Endothelial cell of umbilical vein (primary cell): ENCODE data around the gene CPA2. TPM values are rescaled to one million over a fixed set of nuclear protein-coding genes. Genes with fewer than 3 reads are reported as not detected.

ENCODE experiments used
- BruUV-seq: library from RNA; stranded (reverse); fragments of 400-500 nt; replicated peaks from 2 replicates; lab custom pipeline; 2021; lab: Mats Ljungman, UMichigan
- CTCF ChIA-PET: fragments of 300-600, 350-600 bp; sonication (Branson Sonifier 250); formaldehyde crosslinking; loops from one replicate; lab custom pipeline; 2021; ENCODE audit warnings: antibody characterized with exemption, inconsistent platforms; lab: Charles Lee
- POLR2A ChIA-PET: fragments of 300-600, 350-600 bp; sonication (Branson Sonifier 250); formaldehyde crosslinking; loops from one replicate; lab custom pipeline; 2021; ENCODE audit warnings: antibody characterized with exemption, inconsistent platforms; lab: Charles Lee
- DNase-seq: peaks from one replicate; pipeline ENCODE4 v3.0.0-alpha.2; 2011; ENCODE audit warnings: low read depth, low spot score
- FAIRE-seq: peaks from 2 replicates; lab custom pipeline; 2011; peaks lifted over from hg19 to GRCh38; lab: Jason Lieb, UNC
- H2AFZ ChIP-seq: 2 replicates; pipeline ENCODE4 v1.6.0; 2012; ENCODE audit warnings: low read depth, low read length, control low read depth, inconsistent platforms
- H3K27ac ChIP-seq: 2 replicates; pipeline ENCODE4 v1.5.1; 2011; ENCODE audit warnings: low read depth, mild to moderate bottlenecking, control low read depth, low read length, moderate library complexity; ENCODE audit not compliant: insufficient read depth
- H3K27me3 ChIP-seq, 2 experiments: 2 replicates each; pipeline versions ENCODE4 v1.6.0 to v1.6.1; 2011; ENCODE audit warnings: low read length in 2 of 2, mixed read lengths in 1 of 2; ENCODE audit not compliant: control insufficient read depth in 2 of 2, insufficient read depth in 2 of 2
- H3K36me3 ChIP-seq, 2 experiments: 2 replicates in 1 of 2; 3 replicates in 1 of 2; pipeline ENCODE4 v1.5.1; 2011; ENCODE audit warnings: low read length in 2 of 2, mild to moderate bottlenecking in 1 of 2, moderate library complexity in 1 of 2; ENCODE audit not compliant: control insufficient read depth in 2 of 2, insufficient read depth in 2 of 2; ENCODE audit errors: extremely low read depth in 1 of 2
- H3K4me1 ChIP-seq: 3 replicates; pipeline ENCODE4 v1.5.1; 2011; ENCODE audit warnings: mild to moderate bottlenecking, low read length; ENCODE audit not compliant: control insufficient read depth, insufficient read depth; ENCODE audit errors: extremely low read depth
- H3K4me2 ChIP-seq: 2 replicates; pipeline ENCODE4 v1.6.1; 2011; ENCODE audit warnings: low read length, control low read depth, mixed read lengths; ENCODE audit not compliant: insufficient read depth
- H3K4me3 ChIP-seq, 3 experiments: fragments of 200-600 bp in 1 of 3; sonication (generic), shearing (Covaris generic) in 1 of 3; replicated peaks in 1 of 3; 2 replicates each; pipeline ENCODE4 v1.5.1; 2011 to 2016; ENCODE audit warnings: control low read depth in 3 of 3, low read length in 3 of 3, mild to moderate bottlenecking in 2 of 3, inconsistent platforms in 1 of 3, low read depth in 1 of 3, moderate library complexity in 1 of 3; ENCODE audit not compliant: insufficient read depth in 1 of 3
- H3K79me2 ChIP-seq: 2 replicates; pipeline ENCODE4 v1.6.0; 2012; ENCODE audit warnings: low read length, inconsistent platforms; ENCODE audit not compliant: control insufficient read depth, insufficient read depth
- H3K9ac ChIP-seq: replicated peaks from 2 replicates; pipeline ENCODE3; 2011; ENCODE audit warnings: low read length, control low read depth; ENCODE audit not compliant: insufficient read depth; ENCODE audit errors: extremely low read depth
- H3K9me1 ChIP-seq: replicated peaks from 3 replicates; pipeline ENCODE4 v1.6.0; 2011; ENCODE audit warnings: mild to moderate bottlenecking, low read length; ENCODE audit not compliant: control insufficient read depth, insufficient read depth; ENCODE audit errors: extremely low read depth
- H3K9me3 ChIP-seq: replicated peaks from 2 replicates; pipeline ENCODE4 v1.5.1; 2012; ENCODE audit warnings: low read length, inconsistent platforms; ENCODE audit not compliant: control insufficient read depth, insufficient read depth
- H4K20me1 ChIP-seq: replicated peaks from 2 replicates; pipeline ENCODE3; 2011; ENCODE audit warnings: mild to moderate bottlenecking, low read length; ENCODE audit not compliant: control insufficient read depth, insufficient read depth; ENCODE audit errors: extremely low read depth
- CTCF ChIP-seq, 2 donors: IDR thresholded peaks; 1 replicate in 1 of 2; 2 replicates in 1 of 2; pipeline ENCODE4 v1.5.1; 2011; ENCODE audit warnings: low read length in 2 of 2, mild to moderate bottlenecking in 2 of 2, moderate library complexity in 2 of 2, control low read depth in 1 of 2, inconsistent platforms in 1 of 2, low read depth in 1 of 2; ENCODE audit not compliant: insufficient read depth in 1 of 2; ENCODE audit errors: extremely low read depth in 1 of 2
- EZH2 ChIP-seq: IDR thresholded peaks from 2 replicates; pipeline ENCODE4 v1.6.1; 2012; ENCODE audit warnings: borderline replicate concordance, low read depth, mild to moderate bottlenecking, moderate library complexity, low read length, inconsistent platforms; ENCODE audit not compliant: severe bottlenecking
- FOS ChIP-seq: IDR thresholded peaks from 2 replicates; pipeline ENCODE4 v1.6.1; 2011; ENCODE audit warnings: mild to moderate bottlenecking, low read length, moderate library complexity, borderline replicate concordance; ENCODE audit not compliant: insufficient read depth
- GATA2 ChIP-seq: IDR thresholded peaks from 2 replicates; pipeline ENCODE4 v1.7.0; 2011; ENCODE audit warnings: low read depth, mild to moderate bottlenecking, moderate library complexity, mixed read lengths, low read length; ENCODE audit not compliant: insufficient read length, insufficient read depth
- JUN ChIP-seq: IDR thresholded peaks from 2 replicates; pipeline ENCODE4 v1.6.1; 2011; ENCODE audit warnings: borderline replicate concordance, low read depth; ENCODE audit not compliant: insufficient read length, insufficient read depth
- MAX ChIP-seq: IDR thresholded peaks from 2 replicates; pipeline ENCODE4 v1.6.1; 2011; ENCODE audit not compliant: insufficient read depth, insufficient read length
- MYC ChIP-seq: IDR thresholded peaks from one replicate; pipeline ENCODE4 v1.6.1; 2011; ENCODE audit warnings: mild to moderate bottlenecking, low read depth, low read length
- POLR2A ChIP-seq: IDR thresholded peaks from 2 replicates; pipeline ENCODE4 v1.6.1; 2012; ENCODE audit warnings: low read depth, mild to moderate bottlenecking, control low read depth, low read length
- POLR2AphosphoS5 ChIP-seq: IDR thresholded peaks from 2 replicates; pipeline ENCODE4 v1.6.1; 2012; ENCODE audit warnings: low read depth, mild to moderate bottlenecking, control low read depth, low read length, moderate library complexity; ENCODE audit not compliant: insufficient read depth
- dilution Hi-C: fragments of 300-500 bp; cut with MboI; formaldehyde crosslinking; loops from one replicate; pipeline ENCODE4 v1.15.0; 2019; ENCODE audit warnings: low sequenced_read_pairs; ENCODE audit not compliant: extremely low pct_ligation_motif_present
- intact Hi-C: fragments of 100-400 bp; cut with micrococcal nuclease; formaldehyde crosslinking; loops from one replicate; pipeline ENCODE4 v1.10.0; 2022
- polyA plus RNA-seq, 4 experiments: library from polyadenylated mRNA; depleted of rRNA in 3 of 4; stranded (reverse) in 3 of 4; unstranded in 1 of 4; fragments of >200 nt; gene quantifications; 2 replicates each; pipeline versions ENCODE4 v1.2.1 to v1.2.3, GENCODE V29; 2011 to 2012; ENCODE audit warnings: missing spikeins in 1 of 4
- total RNA-seq: library from RNA; stranded (reverse); gene quantifications from 2 replicates; pipeline ENCODE4 v1.2.3, GENCODE V29; 2021

Gene CPA2
- total and polyA plus RNA-seq, 2 donors (not counting 3 experiments of a cell fraction or from before 2014, with no cell fraction given): not detected

- H3K4me1 ChIP-seq: no peaks in the 10 kb centered on the region
- no peaks in the 10 kb centered on the region for H3K9me1 ChIP-seq
- H3K4me3 ChIP-seq: no peak overlapping the region
- no peak overlapping the region for H3K4me2 ChIP-seq
- H3K9ac ChIP-seq: no peak overlapping the region
- no peaks in the 10 kb centered on the region for H4K20me1 ChIP-seq
- no peaks in the 10 kb centered on the region for H3K36me3 ChIP-seq
- no peak for FAIRE-seq
- H3K27ac ChIP-seq: no peak overlapping the region
- H2AFZ ChIP-seq: no peak overlapping the region
- no TSS peak for BruUV-seq
- H3K79me2 ChIP-seq: no peaks in the 10 kb centered on the region
- no peak for DNase-seq
- dilution Hi-C loops: no loop called here
- TF ChIP-seq MAX: no peak
- TF ChIP-seq EZH2: no peak
- TF ChIP-seq GATA2: no peak
- no peak for TF ChIP-seq MYC
- TF ChIP-seq POLR2A: no peak
- TF ChIP-seq POLR2AphosphoS5: no peak
- TF ChIP-seq JUN: no peak
- no peak for TF ChIP-seq FOS
- no peak for TF ChIP-seq CTCF (IDR thresholded peaks at IDR 0.05; ENCODE audit: extremely low read depth in 1 of 2, insufficient read depth in 1 of 2, low read depth in 1 of 2, low read length in 2 of 2)
- intact Hi-C loops: no loop called here
- POLR2A ChIA-PET: no interaction called here
- no peaks in the 10 kb centered on the region for H3K27me3 ChIP-seq
- CTCF ChIA-PET: interaction anchor here (1.7 kb wide), 1 partner anchor 9 kb away, joined by 3 read pairs; no protein-coding TSS in a partner anchor
- H3K9me3 ChIP-seq: no peaks in the 10 kb centered on the region
Measured at GRCh38 chr7:130258494-130259078, 8.1 kb upstream of the CPA2 start.
